Activated naive CD4-positive, alpha-beta T cell treated with anti-CD3 and anti-CD28 coated beads, Interleukin-2, amount 10 ng/mL, durations not matched to agents 7 days and 5 days (primary cell): ENCODE measurements around the gene UNC79.

Experiments used
- CTCF ChIA-PET: fragments of 350-600 bp; sonication (Branson Sonifier 250); formaldehyde crosslinking; loops from one replicate; lab custom pipeline; 2021; ENCODE audit warnings: antibody characterized with exemption; lab: Charles Lee
- DNase-seq: peaks from one replicate; pipeline ENCODE4 v3.0.0-alpha.2; 2020
- H3K27ac Mint-ChIP-seq: one replicate; pipeline ENCODE4 v1.8.0; 2021; ENCODE audit warnings: mild to moderate bottlenecking, moderate library complexity, mixed read lengths
- H3K27me3 Mint-ChIP-seq: one replicate; pipeline ENCODE4 v1.8.0; 2021; ENCODE audit warnings: mild to moderate bottlenecking, mixed read lengths
- H3K36me3 Mint-ChIP-seq: one replicate; pipeline ENCODE4 v1.8.0; 2021; ENCODE audit warnings: mixed read lengths
- H3K4me1 Mint-ChIP-seq: one replicate; pipeline ENCODE4 v1.8.0; 2021; ENCODE audit warnings: mixed read lengths
- H3K4me3 Mint-ChIP-seq: one replicate; pipeline ENCODE4 v1.8.0; 2021; ENCODE audit warnings: mild to moderate bottlenecking, moderate library complexity, mixed read lengths
- H3K9me3 Mint-ChIP-seq: one replicate; pipeline ENCODE4 v1.8.0; 2021; ENCODE audit warnings: mixed read lengths

Gene UNC79

DNA sequence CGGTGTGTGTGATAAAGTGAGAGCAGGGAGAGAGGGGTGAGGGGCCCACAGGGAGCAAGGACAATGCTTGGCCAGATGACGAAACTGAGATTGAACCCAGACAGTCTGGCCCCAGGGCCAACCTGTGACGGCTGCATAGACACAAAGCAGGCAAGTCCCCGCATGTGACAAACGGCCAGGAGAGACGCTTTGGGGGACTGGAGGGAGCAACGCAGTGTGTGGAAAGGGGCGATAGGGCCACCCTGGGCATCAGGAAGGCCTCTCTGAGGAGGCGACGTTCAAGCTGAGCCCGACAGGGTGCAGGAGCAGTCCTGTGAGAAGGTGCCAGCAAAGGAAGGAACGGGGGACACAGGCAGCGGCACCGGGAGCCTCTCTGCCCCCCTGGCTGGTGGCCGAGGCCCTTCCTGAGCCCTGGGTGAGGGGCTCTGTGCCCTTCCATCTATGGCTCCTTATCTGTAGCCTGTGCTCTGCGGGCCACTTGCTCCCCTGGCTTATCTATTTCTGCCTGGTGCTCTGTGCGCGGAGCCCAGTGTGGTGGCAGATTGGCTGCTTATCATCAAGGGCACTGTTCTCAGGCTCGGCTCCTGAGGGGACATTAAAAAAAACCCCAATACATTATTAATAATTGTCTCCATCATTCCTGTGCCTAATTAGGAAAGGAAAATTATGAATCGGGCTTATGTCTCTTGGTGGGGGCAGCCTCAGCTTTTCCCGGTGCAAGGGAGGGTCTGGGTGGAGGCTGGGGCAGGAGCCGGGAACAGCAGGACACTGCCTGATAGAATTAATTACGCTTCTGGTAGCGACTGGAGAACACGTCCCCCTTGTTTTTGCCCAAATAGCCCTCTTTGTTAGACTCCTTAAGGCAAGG, 317.7 kb downstream of the UNC79 start:
- Mint-ChIP-seq H3K4me3 (no peak overlapping the region), H3K9me3 (no peaks in the 10 kb centered on the region), H3K36me3 (no peaks in the 10 kb centered on the region), H3K27ac (no peak overlapping the region), H3K27me3 (peaks cover 4% of the 10 kb centered on the region), H3K4me1 (no peaks in the 10 kb centered on the region)
- CTCF ChIA-PET: no interaction called here
- no peak for DNase-seq

DNA sequence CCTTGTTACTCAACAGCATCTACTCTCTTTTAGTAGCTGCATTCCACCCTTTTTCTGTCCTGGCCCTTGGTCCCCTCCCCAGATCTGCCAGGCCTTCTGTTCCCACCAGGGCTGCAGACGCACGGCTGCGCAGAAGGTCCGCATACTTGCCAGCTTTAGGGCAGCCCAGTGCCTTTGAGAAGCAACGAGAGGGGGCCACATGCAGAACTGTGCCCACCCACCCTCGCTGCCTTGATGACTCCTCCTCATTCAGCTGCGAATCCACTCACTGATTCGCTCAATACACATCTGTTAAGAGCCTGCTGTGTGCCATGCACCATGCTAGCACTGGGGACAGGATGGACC, 318.3 kb downstream of the UNC79 start:
- CTCF ChIA-PET: no interaction called here
- Mint-ChIP-seq H3K4me3 (no peak overlapping the region), H3K9me3 (no peaks in the 10 kb centered on the region), H3K27me3 (peaks cover 4% of the 10 kb centered on the region), H3K4me1 (no peaks in the 10 kb centered on the region), H3K27ac (no peak overlapping the region), H3K36me3 (no peaks in the 10 kb centered on the region)
- no peak for DNase-seq

DNA sequence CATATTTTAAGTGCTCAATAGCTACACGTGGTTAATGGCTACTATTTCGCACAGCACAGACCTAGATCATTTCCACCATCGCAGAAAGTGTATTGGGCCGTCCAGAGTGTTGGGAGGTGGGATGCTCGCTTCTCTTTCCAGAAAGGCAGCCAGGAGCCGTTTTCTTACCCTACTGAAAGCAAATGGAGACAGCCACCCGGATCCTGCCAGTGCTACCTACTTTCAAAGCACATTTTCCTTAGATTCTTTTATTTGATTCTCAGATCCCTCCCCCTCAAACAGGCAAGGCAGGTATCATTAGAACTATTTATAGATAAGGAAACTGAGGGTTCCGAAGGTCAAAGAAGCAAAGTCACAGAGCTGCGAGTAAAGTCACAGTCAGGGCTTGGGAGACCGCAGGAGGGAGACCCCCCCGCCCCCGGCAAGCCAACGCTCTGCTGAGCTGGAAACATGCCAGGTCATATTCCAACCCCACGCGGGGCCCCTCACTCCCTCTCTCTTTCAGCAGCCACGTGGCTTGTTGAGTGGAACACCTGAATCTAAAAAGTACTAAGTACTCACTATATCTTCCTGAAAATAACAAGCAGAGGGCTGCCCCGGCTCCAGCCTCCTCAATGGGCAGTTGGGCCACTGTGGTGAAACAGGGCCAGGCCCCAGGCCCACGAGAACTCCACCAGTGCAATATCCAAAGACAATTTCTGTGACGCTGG, 321.4 kb downstream of the UNC79 start:
- no peak for DNase-seq
- CTCF ChIA-PET: no interaction called here
- Mint-ChIP-seq H3K27ac (no peak overlapping the region), H3K9me3 (no peaks in the 10 kb centered on the region), H3K36me3 (no peaks in the 10 kb centered on the region), H3K4me3 (no peak overlapping the region), H3K4me1 (no peaks in the 10 kb centered on the region), H3K27me3 (peaks cover 4% of the 10 kb centered on the region)

DNA sequence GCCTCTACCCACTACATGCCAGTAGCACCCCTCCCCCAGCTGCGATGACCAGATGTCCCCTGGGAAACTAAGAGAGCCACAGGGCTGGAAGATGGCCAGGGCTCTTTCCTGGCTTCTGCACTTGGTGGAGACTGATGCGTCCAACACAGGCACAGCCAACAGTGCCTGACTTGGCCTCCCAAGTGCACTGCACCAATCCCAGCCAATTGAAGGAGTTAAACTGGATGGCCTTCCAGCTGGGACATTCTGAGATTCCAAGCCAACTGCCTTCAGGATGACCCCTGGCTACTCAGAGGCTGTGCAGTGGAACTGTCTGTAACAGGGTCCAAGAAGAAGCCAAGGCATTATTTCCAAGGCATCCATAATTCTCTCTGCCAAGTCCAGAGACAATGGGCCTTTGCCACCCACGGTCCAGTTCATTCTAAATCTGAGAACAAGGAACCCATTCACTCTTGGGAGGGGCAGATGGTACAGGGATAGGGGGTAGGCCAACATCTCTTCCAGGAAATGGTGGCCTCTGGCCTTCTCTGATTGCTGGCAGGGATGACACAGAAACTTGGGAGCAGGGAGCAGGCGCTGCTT, 322.3 kb downstream of the UNC79 start:
- Mint-ChIP-seq H3K27me3 (peaks cover 7% of the 10 kb centered on the region), H3K27ac (no peak overlapping the region), H3K4me1 (no peaks in the 10 kb centered on the region), H3K9me3 (no peaks in the 10 kb centered on the region), H3K4me3 (no peak overlapping the region), H3K36me3 (no peaks in the 10 kb centered on the region)
- DNase-seq: no peak
- CTCF ChIA-PET: no interaction called here

DNA sequence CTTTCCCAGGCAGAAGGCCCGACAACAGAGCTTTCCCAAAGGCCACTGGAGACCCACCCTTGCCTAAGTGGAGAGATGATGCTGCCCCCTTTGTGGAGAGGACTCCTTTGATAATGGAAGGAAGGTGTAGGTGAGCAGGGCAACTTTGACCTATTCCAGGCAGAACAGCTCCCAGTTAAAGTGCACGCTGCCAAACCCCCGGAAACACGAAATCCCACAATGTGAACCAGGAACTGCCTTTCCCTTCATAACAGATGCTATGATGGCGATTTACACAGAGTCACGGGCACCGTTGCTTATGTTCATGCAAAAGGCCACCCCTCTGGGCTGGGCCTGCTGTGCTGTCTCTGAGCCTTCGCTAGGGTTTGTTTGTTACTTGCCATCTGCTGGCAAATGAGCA, 322.9 kb downstream of the UNC79 start:
- DNase-seq: no peak
- no peak overlapping the region for H3K27ac Mint-ChIP-seq
- H3K9me3 Mint-ChIP-seq: no peaks in the 10 kb centered on the region
- no peaks in the 10 kb centered on the region for H3K36me3 Mint-ChIP-seq
- no peak overlapping the region for H3K4me3 Mint-ChIP-seq
- peaks cover 7% of the 10 kb centered on the region for H3K27me3 Mint-ChIP-seq
- H3K4me1 Mint-ChIP-seq: no peaks in the 10 kb centered on the region
- CTCF ChIA-PET: interaction anchor here (0.7 kb wide), 1 partner anchor 12 kb away, joined by 4 read pairs; no protein-coding TSS in a partner anchor

DNA sequence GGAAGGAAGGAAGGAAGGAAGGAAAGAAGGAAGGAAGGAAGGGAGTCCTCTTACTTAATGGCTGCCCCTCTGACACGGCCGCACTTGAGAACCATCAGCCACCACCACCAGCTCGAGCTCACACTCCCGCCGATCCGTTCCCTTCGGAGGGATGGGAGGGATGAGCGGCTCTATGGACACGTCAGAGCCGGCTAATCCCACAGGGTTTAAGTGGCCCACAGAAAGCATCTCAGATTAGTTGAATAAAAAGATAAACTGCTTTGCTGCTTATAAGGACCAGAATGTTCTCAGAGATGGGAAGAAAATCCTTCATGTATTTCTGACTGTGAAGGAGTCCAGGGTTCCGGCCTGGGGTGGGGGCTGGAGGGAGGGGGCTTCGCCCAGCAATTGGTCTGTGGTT, 326.5 kb downstream of the UNC79 start:
- H3K27ac Mint-ChIP-seq: no peak overlapping the region
- no peak for DNase-seq
- H3K27me3 Mint-ChIP-seq: peaks cover 25% of the 10 kb centered on the region
- no peaks in the 10 kb centered on the region for H3K9me3 Mint-ChIP-seq
- H3K4me1 Mint-ChIP-seq: no peaks in the 10 kb centered on the region
- CTCF ChIA-PET: no interaction called here
- H3K36me3 Mint-ChIP-seq: no peaks in the 10 kb centered on the region
- H3K4me3 Mint-ChIP-seq: no peak overlapping the region
